Dendritic cell treated with granulocyte-macrophage colony-stimulating factor and Interleukin-4, amounts not matched to agents 40 ng/mL and 50 ng/mL, for 4 days (primary cell): Measurements from ENCODE around the gene ARRB1.
"Not testable (repeated sequence)": the region's sequence is repeated elsewhere in the genome, so short reads cannot be mapped to it uniquely, and the experiment has no call there.

Experiments used
- H3K27ac Mint-ChIP-seq: one replicate; pipeline ENCODE4 v1.8.0; 2022; ENCODE audit warnings: mild to moderate bottlenecking, mixed read lengths
- H3K27me3 Mint-ChIP-seq: one replicate; pipeline ENCODE4 v1.8.0; 2022; ENCODE audit warnings: mild to moderate bottlenecking, mixed read lengths
- H3K36me3 Mint-ChIP-seq: one replicate; pipeline ENCODE4 v1.8.0; 2022; ENCODE audit warnings: low read depth, mixed read lengths
- H3K4me1 Mint-ChIP-seq: one replicate; pipeline ENCODE4 v1.8.0; 2022; ENCODE audit warnings: low read depth, mixed read lengths
- H3K4me3 Mint-ChIP-seq: one replicate; pipeline ENCODE4 v1.8.0; 2022; ENCODE audit warnings: mild to moderate bottlenecking, moderate library complexity, mixed read lengths
- H3K9me3 Mint-ChIP-seq: one replicate; pipeline ENCODE4 v1.8.0; 2022; ENCODE audit warnings: mixed read lengths
- intact Hi-C: fragments of 100-400 bp; cut with micrococcal nuclease; formaldehyde crosslinking; loops from one replicate; pipeline ENCODE4 v1.15.0; 2022

The ARRB1 gene

DNA sequence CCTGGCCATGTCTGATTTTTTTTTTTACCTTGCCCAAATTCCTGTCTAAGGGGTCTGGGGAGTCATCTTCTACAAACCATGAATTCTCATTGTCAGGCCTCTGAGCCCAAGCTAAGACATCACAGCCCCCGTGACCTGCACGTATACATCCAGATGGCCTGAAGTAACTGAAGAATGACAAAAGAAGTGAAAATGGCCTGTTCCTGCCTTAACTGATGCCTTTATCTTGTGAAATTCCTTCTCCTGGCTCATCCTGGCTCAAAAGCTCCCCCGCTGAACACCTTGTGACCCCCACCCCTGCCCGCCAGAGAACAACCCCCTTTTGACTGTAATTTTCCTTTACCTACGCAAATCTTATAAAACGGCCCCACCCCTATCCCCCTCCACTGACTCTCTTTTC is 20.2 kb downstream of the ARRB1 start:
- H3K36me3 Mint-ChIP-seq: peaks cover 91% of the 10 kb centered on the region
- peak overlapping the region; percentile 51 for H3K27ac Mint-ChIP-seq
- H3K9me3 Mint-ChIP-seq, H3K27me3 Mint-ChIP-seq, intact Hi-C loops, H3K4me3 Mint-ChIP-seq: not testable (repeated sequence)
- H3K4me1 Mint-ChIP-seq: peaks cover 86% of the 10 kb centered on the region

DNA sequence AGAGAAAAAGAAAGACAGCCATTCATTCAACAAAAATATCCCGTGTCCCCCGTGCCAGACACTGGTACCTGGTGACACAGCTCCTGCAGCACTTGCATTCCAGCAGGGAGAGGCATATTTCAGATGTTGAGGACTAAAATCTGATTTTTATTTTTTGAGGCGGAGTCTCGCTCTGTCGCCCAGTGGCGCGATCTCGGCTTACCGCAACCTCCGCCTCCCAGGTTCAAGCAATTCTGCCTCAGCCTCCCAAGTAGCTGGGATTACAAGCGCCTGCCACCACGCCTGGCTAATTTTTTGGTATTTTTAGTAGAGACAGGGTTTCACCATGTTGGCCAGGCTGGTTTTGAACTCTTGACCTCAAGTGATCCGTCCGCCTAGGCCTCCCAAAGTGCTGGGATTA is 20.6 kb downstream of the ARRB1 start:
- H3K27me3 Mint-ChIP-seq, intact Hi-C loops, H3K4me3 Mint-ChIP-seq, H3K9me3 Mint-ChIP-seq: not testable (repeated sequence)
- H3K4me1 Mint-ChIP-seq: peaks cover 86% of the 10 kb centered on the region
- H3K27ac Mint-ChIP-seq: peak overlapping the region; percentile 51
- peaks cover 91% of the 10 kb centered on the region for H3K36me3 Mint-ChIP-seq

GRCh38 chr11:75330291-75330690 is 21.2 kb downstream of the ARRB1 start:
- Mint-ChIP-seq H3K4me3 (no peak overlapping the region), H3K27ac (no peak overlapping the region), H3K9me3 (no peaks in the 10 kb centered on the region), H3K27me3 (no peaks in the 10 kb centered on the region), H3K36me3 (peaks cover 91% of the 10 kb centered on the region), H3K4me1 (peaks cover 84% of the 10 kb centered on the region)
- intact Hi-C loops: no loop called here

DNA sequence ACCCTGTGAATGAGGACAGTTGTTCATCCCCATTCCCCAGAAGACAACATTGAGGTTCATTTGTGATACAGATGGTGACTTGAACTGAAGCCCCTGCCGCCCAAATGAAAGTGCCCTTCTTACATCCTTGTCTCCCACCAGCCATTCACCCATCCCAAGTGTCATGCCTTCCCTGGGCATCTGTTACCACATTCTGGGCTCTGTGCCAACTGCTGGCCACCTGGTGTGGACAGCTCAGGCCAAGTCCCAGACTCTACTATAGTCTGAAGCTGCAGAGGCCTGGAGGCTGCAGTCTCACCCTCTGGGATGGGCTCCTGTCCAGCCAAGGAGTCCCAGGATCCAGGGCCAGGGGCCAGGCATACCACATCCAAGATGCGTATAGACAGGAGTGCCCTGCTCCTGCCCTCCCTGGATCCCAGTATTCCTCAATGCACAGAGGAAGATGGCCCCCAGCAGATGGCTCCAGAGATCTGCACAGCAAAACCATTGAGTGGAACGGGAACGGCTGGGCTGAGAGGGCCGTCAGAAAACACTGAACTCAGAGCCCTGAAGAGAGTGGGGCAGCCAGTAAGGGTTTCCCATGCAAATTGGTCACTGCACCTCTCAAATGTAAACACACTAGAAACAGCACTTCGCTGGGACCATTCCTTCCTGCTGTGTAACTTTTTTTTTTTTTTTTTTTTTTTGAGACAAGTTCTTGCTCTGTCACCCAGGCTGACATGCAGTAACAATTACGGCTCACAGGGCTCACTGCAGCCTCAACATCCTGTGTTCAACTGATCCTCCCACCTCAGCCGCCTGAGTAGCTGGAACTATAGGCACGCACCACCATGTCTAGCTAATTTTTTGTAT is 22.8 kb downstream of the ARRB1 start:
- intact Hi-C loops: loop anchor here (1.0 kb wide), 1 partner anchor 56 kb away; no protein-coding TSS in a partner anchor
- H3K27ac Mint-ChIP-seq: peak overlapping the region; percentile 50
- peaks cover 69% of the 10 kb centered on the region for H3K4me1 Mint-ChIP-seq
- peaks cover 92% of the 10 kb centered on the region for H3K36me3 Mint-ChIP-seq
- H3K4me3 Mint-ChIP-seq: peak overlapping the region; percentile 6
- H3K27me3 Mint-ChIP-seq: no peaks in the 10 kb centered on the region
- no peaks in the 10 kb centered on the region for H3K9me3 Mint-ChIP-seq

- Mint-ChIP-seq H3K27me3 (no peaks in the 10 kb centered on the region), H3K9me3 (no peaks in the 10 kb centered on the region), H3K27ac (peak overlapping the region; percentile 70), H3K36me3 (peaks cover 94% of the 10 kb centered on the region), H3K4me1 (peaks cover 69% of the 10 kb centered on the region), H3K4me3 (no peak overlapping the region)
- intact Hi-C loops: no loop called here
Observed at GRCh38 chr11:75326439-75326810, 25.0 kb downstream of the ARRB1 start.

DNA sequence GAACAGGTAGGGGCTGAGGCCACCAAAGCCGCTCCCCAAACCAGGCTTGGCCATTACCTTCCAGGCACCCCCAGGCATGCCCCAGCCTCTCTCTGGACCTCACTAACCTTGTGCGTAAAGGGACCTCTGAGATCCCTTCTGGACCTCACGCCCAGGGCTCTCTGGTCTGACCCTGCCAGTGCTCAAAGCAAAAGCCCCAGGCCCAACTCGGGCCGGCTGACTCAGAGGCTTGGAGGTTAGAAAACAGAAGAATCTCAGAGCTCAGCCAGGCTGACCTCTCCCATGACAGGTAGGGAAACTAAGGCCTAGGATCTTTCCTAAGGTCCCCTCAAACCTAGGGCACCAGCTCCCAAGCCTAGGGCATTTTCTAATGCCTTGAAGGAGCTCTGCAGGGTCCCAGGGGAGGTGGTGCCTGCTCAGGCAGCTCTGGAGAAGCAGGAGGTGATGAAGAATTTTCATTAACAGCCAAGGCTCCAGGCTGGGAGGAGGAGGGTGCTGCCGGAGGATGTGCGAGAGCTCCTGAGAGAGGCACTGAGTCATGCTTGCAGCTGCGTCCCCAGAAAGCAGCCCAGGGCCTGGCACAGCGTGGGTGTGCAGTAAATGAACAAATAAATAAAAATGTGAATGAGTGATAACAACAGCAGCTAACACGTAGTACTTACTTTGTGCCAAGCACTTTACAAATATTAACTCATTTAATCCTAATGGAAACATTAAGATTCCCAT is 25.6 kb downstream of the ARRB1 start:
- intact Hi-C loops: no loop called here
- peaks cover 94% of the 10 kb centered on the region for H3K36me3 Mint-ChIP-seq
- no peaks in the 10 kb centered on the region for H3K9me3 Mint-ChIP-seq
- no peaks in the 10 kb centered on the region for H3K27me3 Mint-ChIP-seq
- peaks cover 68% of the 10 kb centered on the region for H3K4me1 Mint-ChIP-seq
- no peak overlapping the region for H3K4me3 Mint-ChIP-seq
- peak overlapping the region; percentile 70 for H3K27ac Mint-ChIP-seq

GRCh38 chr11:75324740-75325139 is 26.7 kb downstream of the ARRB1 start:
- Mint-ChIP-seq H3K9me3 (no peaks in the 10 kb centered on the region), H3K27ac (no peak overlapping the region), H3K4me1 (peaks cover 74% of the 10 kb centered on the region), H3K4me3 (no peak overlapping the region), H3K27me3 (no peaks in the 10 kb centered on the region), H3K36me3 (peaks cover 94% of the 10 kb centered on the region)
- intact Hi-C loops: no loop called here

DNA sequence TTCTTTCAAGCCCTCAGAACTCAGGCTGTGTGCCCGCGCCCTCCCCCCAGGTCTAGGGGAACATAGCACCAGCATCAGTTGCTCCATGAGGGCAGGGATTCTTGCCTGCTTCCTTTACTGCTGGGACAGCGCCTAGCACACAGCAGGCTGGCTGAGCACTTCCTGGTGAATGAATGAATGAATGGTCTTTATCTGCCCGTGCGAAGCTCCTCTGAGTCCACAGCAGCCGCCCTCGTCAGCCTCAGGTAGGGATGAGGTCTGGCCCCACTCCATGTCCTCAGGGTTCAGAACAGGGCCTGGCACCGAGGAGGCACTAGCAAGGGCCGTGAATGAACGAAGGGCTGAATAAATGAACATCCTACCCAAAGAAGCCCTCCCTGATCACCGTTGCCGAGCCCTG is 27.3 kb downstream of the ARRB1 start:
- Mint-ChIP-seq H3K36me3 (peaks cover 94% of the 10 kb centered on the region), H3K4me1 (peaks cover 74% of the 10 kb centered on the region), H3K9me3 (no peaks in the 10 kb centered on the region), H3K27ac (no peak overlapping the region), H3K27me3 (no peaks in the 10 kb centered on the region), H3K4me3 (no peak overlapping the region)
- intact Hi-C loops: no loop called here

- H3K27ac Mint-ChIP-seq: no peak overlapping the region
- intact Hi-C loops: no loop called here
- H3K27me3 Mint-ChIP-seq: no peaks in the 10 kb centered on the region
- no peaks in the 10 kb centered on the region for H3K9me3 Mint-ChIP-seq
- peaks cover 74% of the 10 kb centered on the region for H3K4me1 Mint-ChIP-seq
- peaks cover 95% of the 10 kb centered on the region for H3K36me3 Mint-ChIP-seq
- no peak overlapping the region for H3K4me3 Mint-ChIP-seq
Observed at GRCh38 chr11:75323609-75324008, 27.9 kb downstream of the ARRB1 start.

DNA sequence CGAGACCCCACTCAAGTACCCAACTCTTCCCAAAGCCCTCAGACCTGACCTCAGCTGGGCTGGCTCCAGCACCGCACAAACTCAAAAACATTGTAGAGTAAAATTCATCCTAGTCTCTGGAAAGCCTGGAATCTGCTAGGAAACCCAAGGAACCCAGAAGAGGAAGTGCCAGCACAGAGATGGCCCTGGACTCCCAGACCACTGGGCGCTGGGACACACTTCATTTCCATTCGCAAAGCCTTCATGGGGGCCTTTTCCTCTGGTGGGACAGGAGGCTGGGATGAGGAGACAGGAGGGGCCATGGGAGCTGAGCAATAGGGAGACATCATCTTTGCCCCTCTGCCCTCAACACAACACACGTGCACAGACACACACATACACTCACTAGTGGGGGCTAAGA is 30.8 kb downstream of the ARRB1 start:
- H3K36me3 Mint-ChIP-seq: peaks cover 94% of the 10 kb centered on the region
- peaks cover 69% of the 10 kb centered on the region for H3K4me1 Mint-ChIP-seq
- no peak overlapping the region for H3K4me3 Mint-ChIP-seq
- intact Hi-C loops: no loop called here
- no peak overlapping the region for H3K27ac Mint-ChIP-seq
- no peaks in the 10 kb centered on the region for H3K9me3 Mint-ChIP-seq
- H3K27me3 Mint-ChIP-seq: no peaks in the 10 kb centered on the region

DNA sequence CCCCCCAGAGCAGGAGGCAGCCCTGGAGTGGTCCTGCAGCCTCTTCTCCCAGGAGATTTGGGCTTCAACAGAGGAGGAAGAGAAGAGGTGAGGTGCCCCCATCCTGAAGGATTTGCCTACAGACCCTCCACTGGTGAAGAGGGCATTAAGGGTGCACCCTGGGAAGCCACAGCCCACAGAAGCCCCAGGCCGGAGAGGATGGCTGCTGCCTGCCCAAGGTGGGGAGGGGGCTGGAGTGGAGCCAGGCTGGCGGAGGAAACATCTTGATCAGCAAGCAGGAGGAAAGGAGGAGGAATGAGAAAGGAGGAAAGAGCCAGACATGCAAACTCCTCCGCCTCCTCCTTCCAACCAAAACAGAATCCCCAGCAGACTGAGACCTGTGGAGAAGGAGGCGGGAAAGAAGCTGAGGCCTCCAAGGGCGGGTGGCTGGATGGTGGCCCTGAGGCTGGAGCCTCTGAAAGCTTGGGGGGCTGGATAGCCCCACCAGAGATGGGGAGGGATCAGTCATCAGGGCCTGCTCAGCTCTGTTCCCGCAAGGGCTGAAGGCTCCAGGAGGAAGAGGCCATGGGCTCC is 31.3 kb downstream of the ARRB1 start:
- Mint-ChIP-seq H3K4me1 (peaks cover 73% of the 10 kb centered on the region), H3K4me3 (no peak overlapping the region), H3K36me3 (peaks cover 94% of the 10 kb centered on the region), H3K9me3 (no peaks in the 10 kb centered on the region), H3K27me3 (no peaks in the 10 kb centered on the region), H3K27ac (no peak overlapping the region)
- intact Hi-C loops: no loop called here

DNA sequence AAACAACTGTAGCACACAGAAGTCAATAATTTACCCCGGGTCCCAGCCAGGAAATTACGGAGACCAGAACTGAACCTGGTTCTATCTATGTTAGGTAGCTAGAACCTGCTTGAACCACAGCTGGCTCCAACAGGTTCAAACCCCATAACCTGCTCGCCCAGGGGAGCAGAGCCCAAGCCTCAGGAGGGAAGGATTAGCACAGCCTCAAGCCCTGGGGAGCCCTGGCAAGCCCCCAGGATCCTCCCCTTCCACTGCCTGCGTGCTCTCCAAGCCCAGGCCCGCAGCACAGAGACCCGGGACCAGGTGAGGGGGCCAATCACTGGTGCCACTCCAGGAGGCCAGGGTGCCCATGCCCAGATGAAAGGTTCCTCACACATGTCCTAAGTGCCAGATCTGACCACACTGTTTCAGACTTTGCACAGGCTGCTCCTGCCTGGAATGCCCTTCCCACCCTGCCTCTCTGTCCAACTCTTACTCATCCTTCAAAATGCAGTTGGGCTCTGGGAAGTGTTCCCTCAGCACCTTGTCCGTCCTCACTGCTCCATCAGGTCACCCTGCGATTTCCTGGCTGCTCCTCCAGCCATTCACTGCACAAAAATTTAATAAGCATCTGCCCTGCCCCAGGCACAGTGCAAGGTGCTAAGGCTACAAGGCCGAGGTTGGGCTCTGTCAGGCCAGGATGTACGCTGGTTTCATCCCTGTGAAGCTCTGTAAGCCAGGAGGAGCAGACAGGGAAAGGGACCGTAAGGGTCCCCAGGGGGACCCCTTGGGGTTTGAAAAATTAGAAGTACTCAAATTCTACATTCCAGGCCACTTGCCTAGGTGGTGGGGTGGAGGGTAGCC is 32.2 kb downstream of the ARRB1 start:
- peaks cover 91% of the 10 kb centered on the region for H3K36me3 Mint-ChIP-seq
- H3K4me3 Mint-ChIP-seq: no peak overlapping the region
- no peaks in the 10 kb centered on the region for H3K9me3 Mint-ChIP-seq
- H3K27ac Mint-ChIP-seq: peak overlapping the region; percentile 48
- H3K27me3 Mint-ChIP-seq: no peaks in the 10 kb centered on the region
- peaks cover 81% of the 10 kb centered on the region for H3K4me1 Mint-ChIP-seq
- intact Hi-C loops: no loop called here

GRCh38 chr11:75317446-75318122 is 33.9 kb downstream of the ARRB1 start:
- Mint-ChIP-seq H3K4me3 (no peak overlapping the region), H3K9me3 (no peaks in the 10 kb centered on the region), H3K36me3 (peaks cover 86% of the 10 kb centered on the region), H3K27me3 (no peaks in the 10 kb centered on the region), H3K4me1 (peaks cover 86% of the 10 kb centered on the region), H3K27ac (no peak overlapping the region)
- intact Hi-C loops: no loop called here
